Muscle of arm (tissue), 12 donors: ENCODE measurements around the gene TTYH3. TPM values are rescaled to one million over a fixed set of nuclear protein-coding genes. Genes with fewer than 3 reads are reported as not detected.

Experiments
- DNase-seq: peaks from one replicate; pipeline ENCODE4 v3.0.0-alpha.2; 2013
- polyA plus RNA-seq, 12 donors: library from polyadenylated mRNA; unstranded; fragments of 120-200 nt; gene quantifications; one replicate each; pipeline ENCODE4 v1.2.1, GENCODE V29; 2013; ENCODE audit not compliant: insufficient read length in 12 of 12

Gene TTYH3
- polyA plus RNA-seq, 12 donors, result 49.5 to 155 (median 77.2) TPM; not detected in 1

GRCh38 chr7:2613098-2613930 lies 18.5 kb upstream of the TTYH3 start:
- no peak for DNase-seq

DNA sequence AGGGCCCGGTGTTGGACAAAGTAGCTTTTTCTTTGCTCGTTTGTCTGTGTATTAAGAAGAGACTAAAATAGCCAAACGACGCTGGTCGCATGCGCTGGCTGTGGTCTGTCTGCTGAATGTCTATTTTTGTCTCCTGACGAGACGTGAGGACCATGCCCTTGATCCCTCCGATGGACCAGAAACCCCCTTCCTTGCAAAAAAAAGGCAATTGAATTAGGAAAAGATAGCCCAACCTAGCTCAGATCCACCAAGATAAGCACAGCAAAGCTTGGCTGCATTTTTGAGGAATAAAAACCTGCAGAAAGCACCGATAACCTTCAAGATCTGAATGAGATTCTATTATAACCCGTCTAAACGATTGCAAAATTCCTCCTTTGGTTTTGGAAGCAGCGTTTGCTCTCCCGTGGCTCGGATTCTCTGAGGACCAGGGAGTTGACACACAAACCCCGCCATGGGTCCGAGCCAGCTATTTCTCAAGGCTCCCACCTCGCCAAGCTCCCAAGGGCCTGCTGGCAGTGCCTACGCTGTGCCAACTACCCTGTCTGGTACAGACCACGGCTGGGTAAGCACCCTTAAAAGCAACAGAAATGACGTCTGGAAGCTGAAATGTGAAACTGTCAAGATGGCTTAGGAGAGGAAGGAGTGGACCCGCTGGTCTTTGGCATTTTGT lies 17.7 kb upstream of the TTYH3 start:
- no peak for DNase-seq

GRCh38 chr7:2614631-2615330 lies 17.0 kb upstream of the TTYH3 start:
- DNase-seq, result no peak

DNA sequence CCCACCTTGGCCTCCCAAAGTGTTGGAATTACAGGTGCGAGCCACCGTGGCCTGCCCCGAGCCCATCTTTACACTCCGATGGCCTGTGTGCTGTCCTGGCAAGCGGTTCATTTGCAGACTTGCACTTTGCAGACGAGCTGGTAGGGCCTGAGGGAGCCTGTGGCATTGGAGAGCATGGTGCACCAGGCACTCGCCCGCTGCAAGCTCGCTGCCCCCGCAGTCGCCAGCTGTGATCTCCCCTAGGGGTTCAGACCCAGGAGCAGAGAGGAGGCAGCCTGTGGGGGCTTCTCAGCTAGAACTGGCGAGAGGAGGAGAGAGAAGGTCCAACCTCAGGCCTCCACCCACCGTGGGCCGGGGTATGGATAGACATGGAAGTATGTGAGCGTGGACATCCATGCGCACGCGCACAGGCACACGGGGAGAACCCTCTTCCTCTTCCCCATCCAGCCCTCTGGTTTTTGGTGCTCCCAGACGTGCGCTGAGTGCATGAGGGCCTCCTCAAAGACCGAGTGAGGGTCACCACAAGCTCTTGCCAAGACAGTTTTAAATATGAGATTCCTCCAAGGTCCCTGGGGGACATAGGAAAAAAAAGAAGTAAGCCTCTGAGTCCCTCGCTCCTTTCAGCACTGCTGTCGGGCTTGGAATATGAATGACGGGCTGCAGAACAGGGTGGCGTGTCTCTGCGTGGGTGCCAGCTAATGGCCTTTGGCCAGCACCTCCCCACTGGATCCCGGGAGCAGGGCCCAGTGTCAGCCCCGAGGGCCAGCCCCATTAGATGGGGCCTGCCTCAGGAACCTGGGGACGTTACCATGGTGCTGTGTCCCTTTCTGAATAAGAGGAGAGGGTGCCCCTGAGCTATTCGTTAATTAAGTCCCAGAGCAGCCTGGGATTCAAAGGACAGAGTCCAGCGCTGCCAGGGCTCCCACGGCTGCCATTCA lies 15.1 kb upstream of the TTYH3 start:
- DNase-seq, result no peak

DNA sequence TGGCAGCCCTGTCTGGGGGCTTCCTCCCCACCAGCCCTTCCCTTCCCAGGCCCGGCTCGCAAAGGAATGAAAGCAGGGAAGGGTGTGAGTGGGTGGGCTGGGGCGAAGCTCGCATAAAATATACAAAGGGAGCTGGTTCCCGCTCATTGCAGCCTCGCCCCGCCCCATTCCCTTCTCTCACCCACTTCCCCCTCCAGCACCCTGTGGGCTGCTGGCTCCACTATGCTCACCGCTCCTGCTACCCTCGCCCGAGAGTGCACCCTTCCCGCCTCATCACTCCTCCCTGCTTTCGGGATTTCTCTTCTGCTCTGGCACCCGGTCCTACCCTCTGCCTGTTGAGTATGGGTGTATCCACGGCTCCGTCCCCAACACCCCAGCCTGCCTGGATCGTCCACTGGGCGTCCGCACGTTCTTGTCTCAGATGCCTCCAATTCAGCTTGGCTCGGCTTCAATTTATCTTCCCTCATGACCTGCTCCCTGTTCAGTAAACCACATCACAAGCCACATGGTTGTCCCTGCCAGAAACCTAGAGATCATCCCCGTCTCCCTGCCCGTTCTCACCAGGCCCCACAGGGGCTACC lies 14.4 kb upstream of the TTYH3 start:
- no peak for DNase-seq

GRCh38 chr7:2619116-2619515 lies 12.7 kb upstream of the TTYH3 start:
- DNase-seq, result no peak

GRCh38 chr7:2621061-2621828 lies 10.5 kb upstream of the TTYH3 start:
- DNase-seq, result peak; percentile 82

GRCh38 chr7:2621948-2622640 lies 9.7 kb upstream of the TTYH3 start:
- peak; percentile 78 for DNase-seq

DNA sequence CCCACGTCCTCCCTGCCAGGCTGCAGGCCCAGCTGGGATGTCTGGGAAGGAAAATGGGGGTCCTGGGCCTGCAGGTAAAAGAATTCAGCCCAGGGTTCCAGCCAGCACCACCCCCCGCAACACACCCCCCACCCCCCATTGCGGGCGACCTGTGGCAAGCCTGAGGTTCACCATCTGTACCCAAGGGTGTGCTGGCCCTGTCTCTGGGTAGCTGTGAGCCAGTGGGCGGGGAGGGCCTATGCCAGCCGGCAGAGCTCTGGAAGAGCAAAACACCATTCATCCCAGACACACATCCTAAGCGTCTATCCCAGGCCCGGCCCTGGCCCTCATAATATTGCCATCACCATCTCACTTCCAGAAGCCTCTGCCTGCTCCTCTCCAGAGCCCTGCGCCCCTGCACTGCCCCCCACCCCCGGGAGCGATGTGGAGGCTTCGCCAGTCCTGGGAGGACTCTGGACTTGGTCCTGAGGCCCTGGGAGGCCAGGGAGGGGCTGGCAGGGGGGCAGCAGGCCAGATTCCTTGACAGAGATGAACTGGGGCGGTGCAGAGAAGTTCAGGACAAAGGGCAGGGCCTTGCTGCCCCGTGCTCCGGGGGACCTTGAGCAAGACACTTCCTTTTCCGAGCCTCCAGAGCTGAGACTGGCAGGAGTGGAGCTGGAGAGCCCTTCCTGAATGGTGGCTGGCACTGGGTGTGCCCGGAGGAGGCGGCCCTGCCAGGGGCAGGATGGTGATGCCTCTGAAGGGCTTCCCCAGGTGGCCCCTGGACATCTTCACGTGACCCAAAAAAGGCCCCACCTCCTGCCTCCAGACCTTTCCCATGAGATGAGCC lies 8.7 kb upstream of the TTYH3 start:
- DNase-seq, result no peak

GRCh38 chr7:2623698-2624014 lies 8.1 kb upstream of the TTYH3 start:
- DNase-seq, result no peak

GRCh38 chr7:2624293-2624886 lies 7.4 kb upstream of the TTYH3 start:
- DNase-seq, result no peak

GRCh38 chr7:2626498-2627117 lies 5.2 kb upstream of the TTYH3 start:
- peak; percentile 94 for DNase-seq

DNA sequence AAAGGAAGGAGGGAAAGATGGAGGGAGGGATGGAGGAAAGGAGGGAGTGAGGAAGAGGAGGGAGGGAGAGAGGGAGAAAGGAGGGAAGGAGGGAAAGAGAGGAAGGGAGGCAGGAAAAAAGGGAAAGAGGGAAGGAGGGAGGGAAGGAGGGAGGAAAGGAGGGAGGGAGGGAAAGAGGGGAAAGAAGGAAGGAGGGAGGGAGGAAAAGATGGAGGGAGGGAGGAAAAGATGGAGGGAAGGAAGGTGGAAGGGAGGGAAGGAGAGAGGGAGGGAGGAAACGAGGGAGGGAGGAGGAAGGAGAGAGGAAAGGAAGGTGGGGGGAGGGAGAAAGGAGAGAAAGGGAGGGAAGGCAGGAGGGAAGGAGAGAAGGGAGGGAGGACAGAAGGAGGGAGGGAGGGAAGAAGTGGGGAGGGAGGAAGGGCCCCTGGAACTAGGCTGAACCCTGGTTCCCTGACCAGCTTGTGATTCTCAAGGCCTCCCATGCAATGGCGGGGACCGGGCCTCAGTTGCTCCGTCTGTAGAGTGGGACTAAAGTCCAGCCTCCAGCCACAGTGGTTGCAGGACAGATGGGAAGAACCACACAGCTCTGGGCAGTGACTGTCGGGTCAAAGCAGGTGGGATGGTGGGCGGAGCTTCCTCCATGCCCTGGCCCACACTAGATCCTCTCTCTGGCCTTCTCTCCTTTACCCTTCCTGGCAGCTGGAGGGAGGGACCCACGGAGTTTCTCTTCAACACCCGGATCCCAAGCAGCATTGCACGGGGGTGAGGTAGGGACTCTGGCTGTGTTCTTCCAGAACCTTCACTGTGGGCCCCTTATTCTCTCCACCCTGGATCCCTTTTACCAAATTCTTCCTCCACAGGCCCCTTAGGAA lies 4.3 kb upstream of the TTYH3 start:
- DNase-seq, result no peak

DNA sequence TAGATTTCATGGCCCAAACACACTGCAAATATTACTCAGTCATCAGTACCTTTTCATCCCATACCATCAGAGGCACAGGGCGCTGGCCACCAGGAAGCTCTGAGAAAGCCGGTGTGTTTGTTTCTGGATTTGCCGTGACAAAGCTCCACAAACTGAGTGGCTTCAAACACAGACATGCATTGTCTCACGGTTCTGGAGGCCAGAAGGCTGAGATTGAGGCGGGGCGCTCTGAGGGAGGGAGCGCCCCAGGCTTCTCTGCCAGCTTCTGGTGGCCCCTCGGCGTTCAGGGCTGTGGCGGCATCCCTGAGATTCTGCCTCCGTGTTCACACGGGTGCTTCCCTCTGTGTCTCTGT lies 3.7 kb upstream of the TTYH3 start:
- DNase-seq, result no peak

DNA sequence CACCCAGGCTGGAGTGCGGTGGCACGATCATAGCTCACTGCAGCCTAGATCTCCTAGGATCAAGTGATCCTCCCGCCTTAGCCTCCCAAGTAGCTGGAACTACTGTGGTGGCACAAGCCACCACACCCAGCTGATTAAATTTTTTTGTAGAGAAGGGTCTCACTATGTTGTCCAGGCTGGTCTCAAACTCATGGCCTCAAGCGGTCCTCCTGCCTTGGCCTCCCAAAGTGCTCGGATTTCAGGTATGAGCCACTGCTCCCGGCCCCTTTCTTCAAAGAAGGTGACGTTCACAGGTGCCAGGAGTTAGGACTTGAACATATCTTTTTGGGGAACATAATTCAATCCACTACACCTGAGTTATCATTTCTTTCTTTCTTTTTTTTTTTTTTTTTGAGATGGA lies 2.9 kb upstream of the TTYH3 start:
- DNase-seq, result no peak

DNA sequence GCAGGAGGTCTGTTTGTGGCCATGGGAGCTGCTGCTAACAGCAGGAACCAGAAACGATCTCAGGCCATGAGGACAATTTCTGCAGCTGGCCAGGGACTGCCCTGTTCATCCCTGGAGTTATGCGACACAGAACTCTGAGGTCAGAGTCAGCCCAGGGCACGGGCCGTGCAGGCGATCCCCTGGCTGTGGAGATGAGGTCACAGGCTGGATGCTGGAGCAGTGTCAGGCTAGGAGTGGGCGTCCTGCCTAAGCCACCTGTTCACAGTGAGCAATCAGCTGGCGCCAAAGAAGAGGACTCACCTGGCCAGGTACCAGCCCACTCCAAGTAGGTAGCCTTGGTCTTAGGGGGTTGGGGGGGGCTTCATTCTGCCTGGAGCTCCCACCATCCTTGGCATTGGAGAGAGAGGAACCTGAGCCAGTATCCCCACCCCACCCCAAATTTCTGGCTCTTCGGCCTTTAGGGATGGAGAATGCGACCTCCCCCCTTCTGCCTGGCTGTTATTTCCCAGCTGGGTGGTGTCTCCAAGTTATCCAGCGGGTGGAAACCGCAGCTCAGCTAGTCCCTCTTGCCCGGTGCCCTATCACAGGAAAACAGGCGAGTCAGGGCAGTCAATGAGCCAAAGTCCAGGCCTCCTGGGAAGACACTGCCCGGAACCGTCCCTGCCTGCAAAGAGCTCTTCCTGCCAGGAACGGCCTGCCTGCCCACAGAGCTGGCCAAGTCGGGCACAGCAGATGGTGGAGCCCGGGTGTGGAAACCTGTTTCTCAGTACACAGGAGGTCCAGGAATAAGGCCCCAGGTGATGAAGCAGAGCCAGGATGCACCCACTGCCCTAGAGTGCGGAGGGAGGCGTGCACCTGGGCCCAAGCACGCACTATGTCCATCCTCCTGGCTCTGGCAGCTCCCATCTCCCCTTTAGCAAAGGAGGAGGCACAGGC lies 1.8 kb upstream of the TTYH3 start:
- DNase-seq, result no peak
